Measurements from ENCODE around the gene UBE2E2. TPM values are rescaled to one million over a fixed set of nuclear protein-coding genes. Genes with fewer than 3 reads are reported as not detected.

UBE2E2 gene
- total and polyA plus RNA-seq, 7 experiments from 2014 or later: 2.4 to 28.8 (median 15.3) TPM

DNA sequence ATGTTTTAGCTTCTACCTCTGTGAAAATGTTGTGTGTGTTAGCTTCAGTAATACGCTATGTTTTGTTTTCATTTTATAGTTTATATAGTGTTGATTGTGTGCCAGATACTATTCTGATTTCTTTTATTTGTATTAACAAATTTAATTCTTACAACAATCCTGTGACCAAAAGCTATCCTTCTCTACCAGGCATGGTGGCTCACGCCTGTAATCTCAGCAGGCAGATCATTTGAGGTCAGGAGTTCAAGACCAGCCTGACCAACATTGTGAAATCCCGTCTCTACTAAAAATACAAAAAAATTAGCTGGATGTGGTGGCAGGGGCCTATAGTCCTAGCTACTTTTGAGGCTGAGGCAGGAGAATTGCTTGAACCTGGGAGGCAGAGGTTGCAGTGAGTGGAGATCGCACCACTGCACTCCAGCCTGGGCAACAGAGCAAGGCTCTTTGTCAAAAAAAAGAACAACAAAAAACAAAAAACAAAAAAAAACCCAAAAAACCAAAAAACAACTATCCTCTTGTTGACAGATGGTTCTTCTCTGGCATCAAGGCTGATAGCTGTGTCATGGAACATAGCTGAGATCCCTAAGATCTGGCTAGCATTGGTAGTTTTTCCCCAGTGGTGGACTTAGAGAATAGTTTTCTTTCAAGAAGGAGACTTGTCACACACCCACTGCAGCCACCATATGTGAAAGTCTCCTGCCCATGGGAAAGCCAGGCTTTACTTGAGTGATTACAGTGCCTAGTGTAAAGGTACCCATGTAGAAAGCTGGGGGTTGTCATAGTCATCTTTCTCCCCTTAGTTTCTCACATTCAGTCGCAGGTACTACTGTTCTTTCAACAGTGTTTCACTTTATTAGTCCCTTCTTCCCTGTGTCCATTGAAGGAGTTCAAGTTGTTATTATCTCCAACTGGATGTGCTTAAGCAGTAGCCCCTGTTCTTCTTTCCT, 116.5 kb downstream of the UBE2E2 start:
- H3K4me3 ChIP-seq (ENCODE audit: low read length): no peak overlapping the region
- H3K4me1 Mint-ChIP-seq: peaks cover 0 to 28% (median 24%) of the 10 kb centered on the region in 7 donors
- H3K9me3 ChIP-seq (ENCODE audit: control insufficient read depth in 2 of 3, low read length in 3 of 3): no peaks in the 10 kb centered on the region
- no peaks in the 10 kb centered on the region for H3K36me3 ChIP-seq (ENCODE audit: control insufficient read depth in 2 of 3, insufficient read depth in 3 of 3, low read length in 3 of 3)
- no peak for ATAC-seq
- H3K27ac Mint-ChIP-seq: no peak overlapping the region
- H3K9me3 Mint-ChIP-seq: peaks cover 0 to 16% (median 4%) of the 10 kb centered on the region in 11 donors
- no peak overlapping the region for H3K4me3 Mint-ChIP-seq
- H3K27me3 ChIP-seq (ENCODE audit: control insufficient read depth in 2 of 2, insufficient read depth in 2 of 2, low read length in 2 of 2): no peaks in the 10 kb centered on the region
- H3K36me3 Mint-ChIP-seq: peaks cover 0 to 11% (median 0%) of the 10 kb centered on the region in 5 donors
- no peaks in the 10 kb centered on the region for H3K27me3 Mint-ChIP-seq
- intact Hi-C loops (cut with micrococcal nuclease): no loop called here
- H3K27ac ChIP-seq (ENCODE audit: low read depth, low read length): no peak overlapping the region
- ChIA-PET CTCF (no interaction called here), POLR2A (interaction anchor here (0.6 kb wide), 1 partner anchor 731 kb away, joined by 3 read pairs; no protein-coding TSS in a partner anchor)
- H3K4me1 ChIP-seq (ENCODE audit: control insufficient read depth in 2 of 2, insufficient read depth in 2 of 2, low read length in 2 of 2): peaks cover 0 to 10% of the 10 kb centered on the region in 2 donors
- DNase-seq: no peak

DNA sequence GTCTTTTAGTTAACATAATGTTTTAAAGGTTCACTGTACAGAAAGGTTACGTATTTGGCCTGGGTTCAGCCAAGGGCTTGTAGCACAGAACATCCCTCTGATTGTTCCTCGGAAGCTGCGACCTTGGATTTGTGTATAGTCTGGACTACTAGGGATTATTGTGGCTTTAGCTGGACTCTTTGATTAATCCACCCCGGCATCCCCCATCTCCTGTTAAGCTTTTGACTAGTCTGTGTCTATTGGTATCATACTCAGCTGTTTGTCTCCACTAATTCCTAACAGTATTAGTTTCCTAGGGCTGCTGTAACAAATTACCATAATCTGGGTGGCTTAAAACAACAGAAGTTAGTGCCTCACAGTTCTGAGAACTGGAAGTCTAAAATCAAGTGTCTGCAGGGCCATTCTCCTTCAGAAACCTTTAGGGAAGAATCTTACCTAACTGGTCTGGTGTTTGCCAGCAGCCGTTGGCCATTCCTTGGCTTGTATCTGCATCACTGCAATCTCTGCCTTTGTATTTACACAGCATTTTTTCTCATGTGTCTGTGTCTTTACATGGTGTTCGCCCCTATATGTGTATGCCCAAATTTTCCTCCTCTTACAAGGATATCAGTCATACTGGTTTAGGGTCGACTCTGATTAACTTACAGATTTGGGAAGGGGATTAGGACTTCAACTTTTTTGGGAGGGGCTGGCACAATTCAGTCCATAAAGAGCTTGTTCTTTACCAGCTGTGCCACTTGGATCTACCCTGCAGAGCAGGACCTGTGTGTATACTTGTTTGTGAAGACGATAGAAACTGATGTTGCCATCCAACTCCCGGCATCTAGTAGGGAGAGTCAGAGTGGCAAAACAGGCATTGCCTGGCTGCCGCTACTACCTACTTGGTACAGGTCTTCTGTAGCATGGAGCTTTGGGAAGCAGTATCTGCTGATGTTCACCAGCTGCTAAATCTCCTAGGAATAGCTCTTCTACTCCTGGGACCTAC, 117.8 kb downstream of the UBE2E2 start:
- Mint-ChIP-seq H3K27me3 (no peaks in the 10 kb centered on the region), H3K36me3 (peaks cover 0 to 11% (median 0%) of the 10 kb centered on the region in 5 donors), H3K9me3 (peaks cover 0 to 16% (median 3%) of the 10 kb centered on the region in 11 donors), H3K4me1 (peaks cover 0 to 30% (median 25%) of the 10 kb centered on the region in 7 donors), H3K27ac (peak overlapping the region in 1 of 9 donors; percentile 25), H3K4me3 (no peak overlapping the region)
- ChIA-PET POLR2A (no interaction called here), CTCF (no interaction called here)
- DNase-seq: no peak
- no peaks in the 10 kb centered on the region for H3K36me3 ChIP-seq (ENCODE audit: control insufficient read depth in 2 of 3, insufficient read depth in 3 of 3, low read length in 3 of 3)
- H3K9me3 ChIP-seq (ENCODE audit: control insufficient read depth in 2 of 3, low read length in 3 of 3): no peaks in the 10 kb centered on the region
- H3K4me3 ChIP-seq (ENCODE audit: low read length): no peak overlapping the region
- intact Hi-C loops (cut with micrococcal nuclease): no loop called here
- H3K27ac ChIP-seq (ENCODE audit: low read depth, low read length): no peak overlapping the region
- H3K4me1 ChIP-seq (ENCODE audit: control insufficient read depth in 2 of 2, insufficient read depth in 2 of 2, low read length in 2 of 2): peaks cover 0 to 18% of the 10 kb centered on the region in 2 donors
- no peak for ATAC-seq
- H3K27me3 ChIP-seq (ENCODE audit: control insufficient read depth in 2 of 2, insufficient read depth in 2 of 2, low read length in 2 of 2): no peaks in the 10 kb centered on the region

DNA sequence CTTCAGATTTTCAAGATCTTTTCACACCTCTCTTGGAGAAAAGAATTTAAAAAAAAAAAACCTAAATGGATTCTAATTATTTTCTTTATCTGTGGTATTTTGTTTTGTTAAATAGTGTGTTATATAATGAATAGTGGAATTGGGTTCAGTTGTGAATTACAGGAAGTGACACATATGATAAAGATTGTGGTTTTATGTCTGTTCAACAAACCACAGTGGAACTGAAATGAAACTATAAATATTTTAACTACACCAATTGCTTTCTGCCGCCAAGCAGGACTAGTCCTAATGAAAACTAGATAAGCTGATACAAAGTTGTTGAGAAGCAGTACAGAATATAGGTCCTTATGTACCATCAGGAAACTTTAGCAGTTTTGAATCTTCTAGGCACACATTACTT, 121.6 kb downstream of the UBE2E2 start:
- no peaks in the 10 kb centered on the region for H3K9me3 ChIP-seq (ENCODE audit: control insufficient read depth in 2 of 3, low read length in 3 of 3)
- ChIA-PET CTCF (interaction anchor here (0.7 kb wide), 1 partner anchor 149 kb away, joined by 6 read pairs; no protein-coding TSS in a partner anchor), POLR2A (interaction anchor here (0.7 to 1.0 kb wide), 2 partner anchors 592 to 736 kb away, joined by 3 to 9 read pairs; partner anchors contain the start of genes NKIRAS1 and RPL15)
- H3K27me3 ChIP-seq (ENCODE audit: control insufficient read depth in 2 of 2, insufficient read depth in 2 of 2, low read length in 2 of 2): no peaks in the 10 kb centered on the region
- no peaks in the 10 kb centered on the region for H3K36me3 ChIP-seq (ENCODE audit: control insufficient read depth in 2 of 3, insufficient read depth in 3 of 3, low read length in 3 of 3)
- H3K9me3 Mint-ChIP-seq: peaks cover 0 to 5% (median 0%) of the 10 kb centered on the region in 11 donors
- no peaks in the 10 kb centered on the region for H3K36me3 Mint-ChIP-seq
- ATAC-seq: peak; percentile 60
- peak overlapping the region in 8 of 9 donors; percentile 27 to 84 (median 68) for H3K27ac Mint-ChIP-seq
- H3K4me3 Mint-ChIP-seq: peak overlapping the region in 8 of 10 donors; percentile 70 to 78 (median 76)
- H3K4me1 Mint-ChIP-seq: peaks cover 0 to 41% (median 34%) of the 10 kb centered on the region in 7 donors
- H3K4me1 ChIP-seq (ENCODE audit: control insufficient read depth in 2 of 2, insufficient read depth in 2 of 2, low read length in 2 of 2): peaks cover 0 to 18% of the 10 kb centered on the region in 2 donors
- H3K27me3 Mint-ChIP-seq: no peaks in the 10 kb centered on the region
- no peak overlapping the region for H3K27ac ChIP-seq (ENCODE audit: low read depth, low read length)
- DNase-seq: peak in 6 of 9 donors; percentile 13 to 42 (median 34)
- intact Hi-C loops (cut with micrococcal nuclease): loop anchor here in 1 of 2 donors (2.0 kb wide), 1 partner anchor 122 kb away; the partner anchor contains the start of gene UBE2E2
- H3K4me3 ChIP-seq (ENCODE audit: low read length): no peak overlapping the region

DNA sequence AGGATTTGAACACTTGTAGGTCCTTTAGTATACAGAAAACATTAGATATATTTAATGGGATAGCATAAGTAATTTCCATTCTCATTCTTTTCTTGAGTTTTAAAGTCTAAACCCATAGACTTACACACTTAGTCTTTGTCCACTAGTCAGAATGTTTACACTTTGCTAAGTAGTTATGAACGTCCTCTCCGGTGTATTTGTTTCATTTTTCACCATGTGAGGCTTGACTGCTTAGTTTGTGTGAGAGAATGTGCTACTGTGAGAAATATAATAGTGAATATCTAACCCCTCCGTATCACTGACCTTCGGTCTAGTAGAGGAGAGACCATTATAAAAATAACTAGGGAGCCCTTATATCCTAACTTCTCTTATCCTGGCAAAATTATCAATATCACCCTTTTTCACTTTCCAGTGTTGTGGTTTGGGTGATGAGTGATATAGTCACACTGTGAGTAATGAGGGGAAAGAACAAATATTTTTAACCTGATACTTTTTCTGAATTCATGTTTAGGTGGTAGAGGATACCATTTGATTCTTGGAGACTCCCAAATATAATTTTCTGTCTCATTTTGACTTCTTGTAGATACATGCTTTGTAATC, 122.4 kb downstream of the UBE2E2 start:
- Mint-ChIP-seq H3K9me3 (peaks cover 0 to 3% (median 0%) of the 10 kb centered on the region in 11 donors), H3K4me1 (peaks cover 0 to 46% (median 34%) of the 10 kb centered on the region in 7 donors), H3K4me3 (peak overlapping the region in 7 of 10 donors; percentile 21 to 78 (median 73)), H3K36me3 (no peaks in the 10 kb centered on the region), H3K27me3 (no peaks in the 10 kb centered on the region), H3K27ac (peak overlapping the region in 8 of 9 donors; percentile 27 to 84 (median 67))
- DNase-seq (no peak), ATAC-seq (no peak)
- no peak overlapping the region for H3K27ac ChIP-seq (ENCODE audit: low read depth, low read length)
- no peak overlapping the region for H3K4me3 ChIP-seq (ENCODE audit: low read length)
- H3K9me3 ChIP-seq (ENCODE audit: control insufficient read depth in 2 of 3, low read length in 3 of 3): no peaks in the 10 kb centered on the region
- no peaks in the 10 kb centered on the region for H3K36me3 ChIP-seq (ENCODE audit: control insufficient read depth in 2 of 3, insufficient read depth in 3 of 3, low read length in 3 of 3)
- POLR2A ChIA-PET: interaction anchor here (1.0 kb wide), 1 partner anchor 591 kb away, joined by 3 read pairs; the partner anchor contains the start of genes NKIRAS1 and RPL15
- peaks cover 0 to 18% of the 10 kb centered on the region in 2 donors for H3K4me1 ChIP-seq (ENCODE audit: control insufficient read depth in 2 of 2, insufficient read depth in 2 of 2, low read length in 2 of 2)
- no peaks in the 10 kb centered on the region for H3K27me3 ChIP-seq (ENCODE audit: control insufficient read depth in 2 of 2, insufficient read depth in 2 of 2, low read length in 2 of 2)
- intact Hi-C loops (cut with micrococcal nuclease): loop anchor here in 1 of 2 donors (2.0 kb wide), 1 partner anchor 123 kb away; the partner anchor contains the start of gene UBE2E2
- CTCF ChIA-PET: no interaction called here

DNA sequence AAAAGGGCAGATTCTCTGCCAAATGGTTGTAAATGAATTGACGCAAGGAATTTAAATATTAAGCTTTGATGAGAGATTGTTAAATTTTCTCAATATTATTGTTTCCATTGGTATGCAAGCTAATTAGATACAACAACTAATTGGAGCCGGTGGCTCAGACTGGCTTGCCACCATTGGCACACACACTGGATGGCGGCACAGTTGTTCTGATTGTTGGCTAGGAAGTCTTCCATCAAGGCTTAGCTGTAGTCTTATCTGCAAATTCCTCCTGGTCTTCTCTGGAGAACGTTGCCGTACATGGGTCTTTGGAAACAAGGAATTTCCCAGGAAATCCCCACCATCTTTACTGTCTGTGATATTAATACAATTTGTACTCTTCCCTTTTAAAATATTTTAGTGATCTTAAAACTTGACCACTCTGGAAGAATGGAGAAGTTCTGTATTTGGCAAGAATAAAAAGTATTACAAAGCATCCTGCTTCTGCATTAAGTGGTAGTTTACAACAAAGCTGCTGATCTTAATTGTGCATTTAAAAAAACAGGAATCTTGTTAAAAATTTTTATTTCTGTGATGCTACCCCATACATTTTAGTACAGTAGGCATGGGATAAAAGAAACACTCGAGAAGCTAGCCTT, 126.5 kb downstream of the UBE2E2 start:
- Histone ChIP-seq H3K4me1 (ENCODE audit: control insufficient read depth in 2 of 2, insufficient read depth in 2 of 2, low read length in 2 of 2) (peaks cover 0 to 8% of the 10 kb centered on the region in 2 donors), H3K27ac (ENCODE audit: low read depth, low read length) (no peak overlapping the region), H3K4me3 (ENCODE audit: low read length) (no peak overlapping the region), H3K27me3 (ENCODE audit: control insufficient read depth in 2 of 2, insufficient read depth in 2 of 2, low read length in 2 of 2) (no peaks in the 10 kb centered on the region), H3K36me3 (ENCODE audit: control insufficient read depth in 2 of 3, insufficient read depth in 3 of 3, low read length in 3 of 3) (no peaks in the 10 kb centered on the region), H3K9me3 (ENCODE audit: control insufficient read depth in 2 of 3, low read length in 3 of 3) (no peaks in the 10 kb centered on the region)
- ChIA-PET POLR2A (interaction anchor here (1.1 kb wide), 1 partner anchor 12 kb away, joined by 3 read pairs; no protein-coding TSS in a partner anchor), CTCF (interaction anchor here (0.6 kb wide), 1 partner anchor 232 kb away, joined by 3 read pairs; no protein-coding TSS in a partner anchor)
- no peak for DNase-seq
- Mint-ChIP-seq H3K27ac (no peak overlapping the region), H3K36me3 (peaks cover 0 to 8% (median 4%) of the 10 kb centered on the region in 5 donors), H3K4me3 (no peak overlapping the region), H3K27me3 (no peaks in the 10 kb centered on the region), H3K9me3 (peaks cover 0 to 3% (median 0%) of the 10 kb centered on the region in 11 donors), H3K4me1 (peaks cover 0 to 31% (median 20%) of the 10 kb centered on the region in 7 donors)
- intact Hi-C loops (cut with micrococcal nuclease): no loop called here
- ATAC-seq: no peak
